HCT116 (cell line): ENCODE data around the gene GPM6B. TPM values are rescaled to one million over a fixed set of nuclear protein-coding genes. Genes with fewer than 3 reads are reported as not detected.

Experiments
- ATAC-seq: fragments of 200-7000 bp; cut with Tn5 transposase; 2 replicates; pipeline ENCODE4 v1.9.1; 2020; ENCODE audit warnings: mild to moderate bottlenecking, moderate library complexity
- BruUV-seq: library from RNA; stranded (reverse); fragments of 400-500 nt; replicated peaks from 2 replicates; lab custom pipeline; 2021; lab: Mats Ljungman, UMichigan
- CTCF ChIA-PET: fragments of 300-600 bp; sonication (Branson Sonifier 250); formaldehyde crosslinking; loops from one replicate; lab custom pipeline; 2021; ENCODE audit warnings: antibody characterized with exemption; lab: Charles Lee
- POLR2A ChIA-PET: fragments of 300-600, 350-600 bp; sonication (Branson Sonifier 250); formaldehyde crosslinking; loops from one replicate; lab custom pipeline; 2021; ENCODE audit warnings: antibody characterized with exemption; lab: Charles Lee
- RAD21 ChIA-PET, 2 experiments: fragments of 300-600 bp; sonication (Branson Sonifier 250); formaldehyde crosslinking; loops; one replicate each; lab custom pipeline; 2023; ENCODE audit warnings: low total read pairs in 2 of 2; ENCODE audit not compliant: uncharacterized antibody in 2 of 2, unreplicated experiment in 2 of 2, low non-redundant PET in 1 of 2; lab: Charles Lee
- DNase-seq: peaks from one replicate; pipeline ENCODE4 v3.0.0-alpha.2; 2010; ENCODE audit warnings: low read depth, low spot score
- H2AFZ ChIP-seq: fragments of 200-600 bp; shearing (Covaris generic), sonication (generic); 2 replicates; pipeline ENCODE4 v1.6.1; 2017; ENCODE audit warnings: low read depth, mixed run types, mixed read lengths, antibody characterized with exemption, low read length; ENCODE audit not compliant: poor library complexity, severe bottlenecking
- H3K27ac ChIP-seq: 2 replicates; pipeline ENCODE4 v1.5.1; 2012; ENCODE audit warnings: low read depth, low read length
- H3K27me3 ChIP-seq: fragments of 200-600 bp; sonication (generic); 2 replicates; pipeline ENCODE4 v1.6.1; 2016; ENCODE audit warnings: mixed run types, low read length, mixed read lengths; ENCODE audit not compliant: insufficient read depth
- H3K36me3 ChIP-seq, 2 experiments: fragments of 200-500 bp in 1 of 2; fragments of 200-600 bp in 1 of 2; sonication (Bioruptor generic) in 1 of 2; sonication (generic) in 1 of 2; 2 replicates each; pipeline versions ENCODE4 v1.5.1 to v1.6.1; 2014 to 2016; ENCODE audit warnings: low read length in 2 of 2, inconsistent platforms in 1 of 2, mixed read lengths in 1 of 2, mixed run types in 1 of 2; ENCODE audit not compliant: insufficient read depth in 2 of 2, control insufficient read depth in 1 of 2
- H3K4me1 ChIP-seq, 2 experiments: fragments of 200-600 bp in 1 of 2; sonication (generic) in 1 of 2; 2 replicates each; pipeline versions ENCODE4 v1.5.1 to v1.6.1; 2012 to 2017; ENCODE audit warnings: low read length in 2 of 2, inconsistent platforms in 1 of 2, mild to moderate bottlenecking in 1 of 2, mixed read lengths in 1 of 2, mixed run types in 1 of 2, moderate library complexity in 1 of 2; ENCODE audit not compliant: insufficient read depth in 2 of 2, control insufficient read depth in 1 of 2
- H3K4me2 ChIP-seq: fragments of 200-600 bp; sonication (generic); 2 replicates; pipeline ENCODE4 v1.6.1; 2017; ENCODE audit warnings: mixed run types, low read length, mixed read lengths
- H3K4me3 ChIP-seq, 2 experiments: fragments of 200-600 bp in 1 of 2; sonication (generic) in 1 of 2; replicated peaks in 1 of 2; 2 replicates each; pipeline ENCODE4 v1.5.1; 2011 to 2016; ENCODE audit warnings: low read length in 2 of 2, control low read depth in 1 of 2, low read depth in 1 of 2, mild to moderate bottlenecking in 1 of 2, mixed read lengths in 1 of 2, mixed run types in 1 of 2
- H3K79me2 ChIP-seq: fragments of 200-600 bp; sonication (generic); 2 replicates; pipeline ENCODE4 v1.6.1; 2017; ENCODE audit warnings: mild to moderate bottlenecking, mixed run types, low read length, moderate library complexity, mixed read lengths; ENCODE audit not compliant: insufficient read depth
- H3K9ac ChIP-seq: fragments of 200-600 bp; sonication (generic); 2 replicates; pipeline ENCODE4 v1.6.1; 2016; ENCODE audit warnings: low read length, mixed read lengths
- H3K9me2 ChIP-seq: fragments of 200-600 bp; sonication (generic), shearing (Covaris generic); 2 replicates; pipeline ENCODE4 v1.6.1; 2017; ENCODE audit warnings: mixed run types, mild to moderate bottlenecking, moderate library complexity; ENCODE audit not compliant: insufficient read depth
- H3K9me3 ChIP-seq, 2 experiments: fragments of 200-500 bp in 1 of 2; fragments of 200-600 bp in 1 of 2; sonication (Bioruptor generic) in 1 of 2; sonication (generic) in 1 of 2; 2 replicates each; pipeline ENCODE4 v1.6.1; 2014 to 2017; ENCODE audit warnings: low read length in 2 of 2, mixed read lengths in 2 of 2, inconsistent platforms in 1 of 2, low read depth in 1 of 2, mild to moderate bottlenecking in 1 of 2, mixed run types in 1 of 2, moderate library complexity in 1 of 2; ENCODE audit not compliant: control insufficient read depth in 1 of 2, insufficient read depth in 1 of 2
- H4K20me1 ChIP-seq: fragments of 200-600 bp; sonication (generic), shearing (Covaris generic); 2 replicates; pipeline ENCODE4 v1.6.1; 2017; ENCODE audit warnings: mixed run types, mild to moderate bottlenecking, moderate library complexity; ENCODE audit not compliant: insufficient read depth
- CBX3 ChIP-seq: IDR thresholded peaks from 2 replicates; pipeline ENCODE4 v1.6.1; 2012; ENCODE audit warnings: low read depth
- EZH2 ChIP-seq: fragments of 200-600 bp; sonication (generic); IDR thresholded peaks from 2 replicates; pipeline ENCODE4 v1.6.1; 2017; ENCODE audit warnings: antibody characterized with exemption, mixed run types
- EZH2phosphoT487 ChIP-seq: fragments of 200-600 bp; IDR thresholded peaks from 2 replicates; pipeline ENCODE4 v1.6.1; 2018; ENCODE audit warnings: antibody characterized with exemption, borderline replicate concordance
- FOSL1 ChIP-seq: IDR thresholded peaks from 2 replicates; pipeline ENCODE4 v1.6.1; 2012; ENCODE audit warnings: low read depth
- JUND ChIP-seq: IDR thresholded peaks from 2 replicates; pipeline ENCODE4 v1.6.1; 2012
- MAX ChIP-seq: IDR thresholded peaks from 2 replicates; pipeline ENCODE4 v1.6.1; 2012
- POLR2A ChIP-seq: IDR thresholded peaks from 2 replicates; pipeline ENCODE4 v1.7.0; 2011; ENCODE audit warnings: borderline replicate concordance; ENCODE audit not compliant: insufficient read depth, insufficient read length; ENCODE audit errors: extremely low read depth
- POLR2AphosphoS5 ChIP-seq: IDR thresholded peaks from 2 replicates; pipeline ENCODE4 v1.6.1; 2011; ENCODE audit warnings: mild to moderate bottlenecking, low read depth, low read length, moderate library complexity
- RAD21 ChIP-seq: IDR thresholded peaks from 2 replicates; pipeline ENCODE4 v1.6.1; 2012; ENCODE audit warnings: low read depth, mild to moderate bottlenecking
- SIN3A ChIP-seq: IDR thresholded peaks from 2 replicates; pipeline ENCODE4 v1.6.1; 2012; ENCODE audit warnings: low read depth
- SP1 ChIP-seq: IDR thresholded peaks from 2 replicates; pipeline ENCODE4 v1.6.1; 2012; ENCODE audit warnings: low read depth
- SRF ChIP-seq: IDR thresholded peaks from 2 replicates; pipeline ENCODE4 v1.6.1; 2012; ENCODE audit warnings: low read depth
- TCF7L2 ChIP-seq: IDR thresholded peaks from 2 replicates; pipeline ENCODE4 v1.7.0; 2011; ENCODE audit warnings: borderline replicate concordance, inconsistent platforms; ENCODE audit not compliant: insufficient read depth, insufficient read length; ENCODE audit errors: extremely low read depth
- YY1 ChIP-seq: IDR thresholded peaks from 2 replicates; pipeline ENCODE4 v1.6.1; 2011; ENCODE audit warnings: low read length, low read depth, moderate library complexity, mild to moderate bottlenecking; ENCODE audit not compliant: insufficient replicate concordance; ENCODE audit errors: extremely low read depth
- ZFX ChIP-seq: fragments of 450-650 bp; IDR thresholded peaks from 2 replicates; pipeline ENCODE4 v1.6.1; 2017
- ZNF274 ChIP-seq: fragments of 200-500 bp; sonication (Bioruptor generic); IDR thresholded peaks from 2 replicates; pipeline ENCODE4 v1.6.1; 2014; ENCODE audit warnings: mild to moderate bottlenecking, low read depth, low read length, inconsistent platforms
- intact Hi-C: fragments of 100-400 bp; cut with micrococcal nuclease; formaldehyde crosslinking; loops from 2 replicates; pipeline ENCODE4 v1.10.0; 2022
- total RNA-seq: library from RNA; stranded (reverse); gene quantifications from one replicate; pipeline ENCODE4 v1.2.1, GENCODE V29; 2021; ENCODE audit not compliant: unreplicated experiment
- TF ChIP-seq, protein P1 (sequence below), 3 experiments: fragments of 200-600 bp in 1 of 3; sonication (generic) in 1 of 3; IDR thresholded peaks in 2 of 3; conservative IDR thresholded peaks in 1 of 3; 2 replicates each; pipeline ENCODE4 v1.5.1; 2012 to 2017; ENCODE audit warnings: low read depth in 2 of 3, low read length in 2 of 3, antibody characterized with exemption in 1 of 3, borderline replicate concordance in 1 of 3, control low read depth in 1 of 3, mild to moderate bottlenecking in 1 of 3, mixed read lengths in 1 of 3, mixed run types in 1 of 3, moderate library complexity in 1 of 3; ENCODE audit not compliant: insufficient read depth in 1 of 3
- TF ChIP-seq, protein P2 (sequence below): IDR thresholded peaks from 2 replicates; pipeline ENCODE4 v1.6.1; 2012; ENCODE audit warnings: low read depth

The GPM6B gene
- total RNA-seq, 1 experiment from 2014 or later, result 0.07 TPM

DNA sequence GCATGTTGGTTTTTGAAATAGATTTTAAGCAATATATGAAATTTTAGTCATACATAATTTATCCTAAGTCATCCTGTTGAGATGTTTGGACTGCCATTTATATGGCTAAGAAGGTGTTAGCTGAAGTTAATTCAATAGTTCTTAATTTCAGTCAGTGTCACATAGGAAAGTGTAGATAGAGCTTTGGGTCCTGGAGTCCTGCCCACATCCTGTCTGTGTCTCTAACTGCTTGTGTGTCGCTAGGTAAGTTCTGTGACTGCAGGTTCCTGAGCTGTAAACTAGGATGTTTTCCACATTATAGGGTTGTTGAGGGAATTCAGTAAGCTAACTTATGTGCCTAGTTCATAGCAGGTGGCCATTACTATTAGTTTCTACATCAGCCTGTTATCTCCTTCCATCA, 61.6 kb downstream of the GPM6B start:
- no peaks in the 10 kb centered on the region for H3K4me1 ChIP-seq
- H4K20me1 ChIP-seq, result no peaks in the 10 kb centered on the region
- CTCF ChIA-PET, result no interaction called here
- no peak overlapping the region for H3K4me3 ChIP-seq
- H2AFZ ChIP-seq, result no peak overlapping the region
- no peaks in the 10 kb centered on the region for H3K9me3 ChIP-seq
- peaks cover 0 to 11% of the 10 kb centered on the region in 2 experiments; a peak in 2 of 4 replicates for H3K36me3 ChIP-seq
- TF ChIP-seq SRF (no peak), RAD21 (no peak), TCF7L2 (no peak), POLR2A (no peak), EZH2phosphoT487 (no peak), SIN3A (no peak), CBX3 (no peak), SP1 (no peak), MAX (no peak), EZH2 (no peak), YY1 (no peak), POLR2AphosphoS5 (no peak), ZFX (no peak), FOSL1 (no peak), JUND (no peak), ZNF274 (no peak)
- TF ChIP-seq, protein P1, sequence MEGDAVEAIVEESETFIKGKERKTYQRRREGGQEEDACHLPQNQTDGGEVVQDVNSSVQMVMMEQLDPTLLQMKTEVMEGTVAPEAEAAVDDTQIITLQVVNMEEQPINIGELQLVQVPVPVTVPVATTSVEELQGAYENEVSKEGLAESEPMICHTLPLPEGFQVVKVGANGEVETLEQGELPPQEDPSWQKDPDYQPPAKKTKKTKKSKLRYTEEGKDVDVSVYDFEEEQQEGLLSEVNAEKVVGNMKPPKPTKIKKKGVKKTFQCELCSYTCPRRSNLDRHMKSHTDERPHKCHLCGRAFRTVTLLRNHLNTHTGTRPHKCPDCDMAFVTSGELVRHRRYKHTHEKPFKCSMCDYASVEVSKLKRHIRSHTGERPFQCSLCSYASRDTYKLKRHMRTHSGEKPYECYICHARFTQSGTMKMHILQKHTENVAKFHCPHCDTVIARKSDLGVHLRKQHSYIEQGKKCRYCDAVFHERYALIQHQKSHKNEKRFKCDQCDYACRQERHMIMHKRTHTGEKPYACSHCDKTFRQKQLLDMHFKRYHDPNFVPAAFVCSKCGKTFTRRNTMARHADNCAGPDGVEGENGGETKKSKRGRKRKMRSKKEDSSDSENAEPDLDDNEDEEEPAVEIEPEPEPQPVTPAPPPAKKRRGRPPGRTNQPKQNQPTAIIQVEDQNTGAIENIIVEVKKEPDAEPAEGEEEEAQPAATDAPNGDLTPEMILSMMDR (IDR thresholded peaks at IDR 0.05 in 2 of 3, conservative IDR thresholded peaks at IDR 0.05 in 1 of 3; ENCODE audit: borderline replicate concordance in 1 of 3, insufficient read depth in 1 of 3, low read depth in 2 of 3, low read length in 2 of 3), result no peak
- TF ChIP-seq, protein P2, sequence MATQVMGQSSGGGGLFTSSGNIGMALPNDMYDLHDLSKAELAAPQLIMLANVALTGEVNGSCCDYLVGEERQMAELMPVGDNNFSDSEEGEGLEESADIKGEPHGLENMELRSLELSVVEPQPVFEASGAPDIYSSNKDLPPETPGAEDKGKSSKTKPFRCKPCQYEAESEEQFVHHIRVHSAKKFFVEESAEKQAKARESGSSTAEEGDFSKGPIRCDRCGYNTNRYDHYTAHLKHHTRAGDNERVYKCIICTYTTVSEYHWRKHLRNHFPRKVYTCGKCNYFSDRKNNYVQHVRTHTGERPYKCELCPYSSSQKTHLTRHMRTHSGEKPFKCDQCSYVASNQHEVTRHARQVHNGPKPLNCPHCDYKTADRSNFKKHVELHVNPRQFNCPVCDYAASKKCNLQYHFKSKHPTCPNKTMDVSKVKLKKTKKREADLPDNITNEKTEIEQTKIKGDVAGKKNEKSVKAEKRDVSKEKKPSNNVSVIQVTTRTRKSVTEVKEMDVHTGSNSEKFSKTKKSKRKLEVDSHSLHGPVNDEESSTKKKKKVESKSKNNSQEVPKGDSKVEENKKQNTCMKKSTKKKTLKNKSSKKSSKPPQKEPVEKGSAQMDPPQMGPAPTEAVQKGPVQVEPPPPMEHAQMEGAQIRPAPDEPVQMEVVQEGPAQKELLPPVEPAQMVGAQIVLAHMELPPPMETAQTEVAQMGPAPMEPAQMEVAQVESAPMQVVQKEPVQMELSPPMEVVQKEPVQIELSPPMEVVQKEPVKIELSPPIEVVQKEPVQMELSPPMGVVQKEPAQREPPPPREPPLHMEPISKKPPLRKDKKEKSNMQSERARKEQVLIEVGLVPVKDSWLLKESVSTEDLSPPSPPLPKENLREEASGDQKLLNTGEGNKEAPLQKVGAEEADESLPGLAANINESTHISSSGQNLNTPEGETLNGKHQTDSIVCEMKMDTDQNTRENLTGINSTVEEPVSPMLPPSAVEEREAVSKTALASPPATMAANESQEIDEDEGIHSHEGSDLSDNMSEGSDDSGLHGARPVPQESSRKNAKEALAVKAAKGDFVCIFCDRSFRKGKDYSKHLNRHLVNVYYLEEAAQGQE, result no peak
- TF ChIP-seq, all 23 proteins: peak for 0
- Histone ChIP-seq H3K4me2 (no peak overlapping the region), H3K9me2 (no peaks in the 10 kb centered on the region), H3K9ac (no peak overlapping the region), H3K27ac (no peak overlapping the region), H3K27me3 (no peaks in the 10 kb centered on the region), H3K79me2 (no peaks in the 10 kb centered on the region)
- ATAC-seq (no peak), DNase-seq (no peak)
- POLR2A ChIA-PET, result no interaction called here
- intact Hi-C loops, result no loop called here
- RAD21 ChIA-PET, result no interaction called here
- no TSS peak for BruUV-seq
